HepG2 (cell line): ENCODE results near the gene TGM1. TPM values are rescaled to one million over a fixed set of nuclear protein-coding genes. Genes with fewer than 3 reads are reported as not detected.

Experiments used
- ETV5 ChIP-seq: IDR thresholded peaks from 2 replicates; pipeline ENCODE4 v1.6.1; 2018; ENCODE audit warnings: missing biosample characterization, missing genetic modification reagents, inconsistent platforms, borderline replicate concordance
- GTF2F1 ChIP-seq: fragments of 150-350 bp; IDR thresholded peaks from 2 replicates; pipeline ENCODE4 v1.6.1; 2014; ENCODE audit warnings: low read length
- MEIS2 ChIP-seq: sonication (generic); formaldehyde crosslinking; IDR thresholded peaks from 2 replicates; pipeline ENCODE4 v1.9.0; 2021; ENCODE audit warnings: mild to moderate bottlenecking, missing genetic modification reagents
- RAD51 ChIP-seq: fragments of 450-650 bp; IDR thresholded peaks from 2 replicates; pipeline ENCODE4 v1.6.1; 2016; ENCODE audit warnings: borderline replicate concordance
- RBM22 ChIP-seq: fragments of 200-400 bp; formaldehyde crosslinking; optimal IDR thresholded peaks from 2 replicates; pipeline ENCODE3; 2017; ENCODE audit warnings: mild to moderate bottlenecking, low read length, moderate library complexity
- RFXAP ChIP-seq: sonication (generic); formaldehyde crosslinking; IDR thresholded peaks from 2 replicates; pipeline ENCODE4 v1.4.0; 2020; ENCODE audit warnings: missing genetic modification reagents, borderline replicate concordance
- SCMH1 ChIP-seq: sonication (generic); formaldehyde crosslinking; IDR thresholded peaks from 2 replicates; pipeline ENCODE4 v1.9.0; 2021; ENCODE audit warnings: missing genetic modification reagents, mild to moderate bottlenecking, borderline replicate concordance
- SMAD9 ChIP-seq: sonication (generic); formaldehyde crosslinking; IDR thresholded peaks from 2 replicates; pipeline ENCODE4 v1.5.1; 2020; ENCODE audit warnings: mild to moderate bottlenecking, missing genetic modification reagents
- TGIF2 ChIP-seq: IDR thresholded peaks from 2 replicates; pipeline ENCODE4 v1.6.1; 2016; ENCODE audit warnings: control low read depth, missing compliant biosample characterization
- TRIM24 ChIP-seq: sonication (generic); formaldehyde crosslinking; IDR thresholded peaks from 2 replicates; pipeline ENCODE4 v1.8.0; 2022; ENCODE audit warnings: mild to moderate bottlenecking, missing genetic modification reagents
- ZBTB7B ChIP-seq: sonication (generic); formaldehyde crosslinking; IDR thresholded peaks from 2 replicates; pipeline ENCODE4 v1.4.0; 2020; ENCODE audit warnings: missing genetic modification reagents
- ZFP91 ChIP-seq: sonication (generic); formaldehyde crosslinking; IDR thresholded peaks from 2 replicates; pipeline ENCODE4 v1.9.0; 2022; ENCODE audit warnings: missing genetic modification reagents, mild to moderate bottlenecking, borderline replicate concordance
- ZKSCAN5 ChIP-seq: sonication (generic); formaldehyde crosslinking; IDR thresholded peaks from 2 replicates; pipeline ENCODE4 v1.5.1; 2020; ENCODE audit warnings: mild to moderate bottlenecking, missing genetic modification reagents
- ZNF275 ChIP-seq: sonication (generic); formaldehyde crosslinking; IDR thresholded peaks from 2 replicates; pipeline ENCODE4 v1.8.0; 2022; ENCODE audit warnings: missing genetic modification reagents, mild to moderate bottlenecking, inconsistent platforms, borderline replicate concordance
- ZNF282 ChIP-seq: fragments of 450-650 bp; IDR thresholded peaks from 2 replicates; pipeline ENCODE4 v1.6.1; 2018; ENCODE audit not compliant: partially characterized antibody
- ZNF530 ChIP-seq: sonication (generic); formaldehyde crosslinking; IDR thresholded peaks from 2 replicates; pipeline ENCODE4 v1.5.0; 2020; ENCODE audit warnings: low read depth, mild to moderate bottlenecking, missing genetic modification reagents
- ZNF567 ChIP-seq: sonication (generic); formaldehyde crosslinking; IDR thresholded peaks from 2 replicates; pipeline ENCODE4 v1.8.1; 2023; ENCODE audit warnings: mild to moderate bottlenecking, missing genetic modification reagents, borderline replicate concordance
- ZNF576 ChIP-seq: sonication (generic); formaldehyde crosslinking; IDR thresholded peaks from 2 replicates; pipeline ENCODE4 v1.4.0; 2020; ENCODE audit warnings: mild to moderate bottlenecking, missing genetic modification reagents
- ZNF646 ChIP-seq: sonication (generic); formaldehyde crosslinking; IDR thresholded peaks from 2 replicates; pipeline ENCODE4 v1.9.0; 2021; ENCODE audit warnings: mild to moderate bottlenecking, missing genetic modification reagents
- ZNF724P ChIP-seq: sonication (generic); formaldehyde crosslinking; IDR thresholded peaks from 2 replicates; pipeline ENCODE4 v1.8.0; 2022; ENCODE audit warnings: missing genetic modification reagents, borderline replicate concordance
- polyA plus RNA-seq, 8 experiments: library from polyadenylated mRNA; depleted of rRNA in 3 of 8; stranded (reverse) in 7 of 8; unstranded in 1 of 8; fragments of >200 nt; fragmentation: Illumina TruSeq in 4 of 8; extraction: Trizol in 4 of 8; gene quantifications; 2 replicates each; pipeline versions ENCODE4 v1.2.1 to v1.2.3, GENCODE V29; 2011 to 2016; ENCODE audit warnings: low read depth in 4 of 8, missing spikeins in 1 of 8, mixed read lengths in 1 of 8; ENCODE audit not compliant: insufficient read depth in 1 of 8
- total RNA-seq, 5 experiments: library from RNA; depleted of rRNA; stranded (reverse); fragments of >200 nt; fragmentation: Illumina TruSeq; extraction: Trizol; gene quantifications; 2 replicates each; pipeline ENCODE4 v1.2.3, GENCODE V29; 2016; ENCODE audit warnings: low read depth in 1 of 5

The TGM1 gene
- total and polyA plus RNA-seq, 2 of the 13 experiments (the other 11 are each of a cell fraction or from before 2014, with no cell fraction given) = 3.2 to 10.6 TPM

GRCh38 chr14:24243336-24243836 is 19.6 kb downstream of the TGM1 start (continued):
- 0 out of 2 replicates have a peak, but pooled peaks have one; percentile 1 for TF ChIP-seq RFXAP (CRISPR knock-in tag)
- TF ChIP-seq ZNF567 = no peak
- 0 out of 2 replicates have a peak, but pooled peaks have one; percentile 26 for TF ChIP-seq SMAD9 (CRISPR knock-in tag)
- TF ChIP-seq ZNF275 (CRISPR knock-in tag) = no peak
- 0 out of 2 replicates have a peak, but pooled peaks have one; percentile 46 for TF ChIP-seq ZKSCAN5 (CRISPR knock-in tag)
- peak; percentile 26; the same call in 1 of the 2 replicates for TF ChIP-seq RAD51
- TF ChIP-seq ZBTB7B (CRISPR knock-in tag) = no peak
- TF ChIP-seq ZNF646 (CRISPR knock-in tag) = no peak
- no peak for TF ChIP-seq ZFP91 (CRISPR knock-in tag)
- TF ChIP-seq MEIS2 (CRISPR knock-in tag) = no peak; the same call in 1 of the 2 replicates
- TF ChIP-seq TGIF2 (CRISPR knock-in tag) = no peak
- TF ChIP-seq ZNF576 (CRISPR knock-in tag) = 0 out of 2 replicates have a peak, but pooled peaks have one; percentile 45
- no peak for TF ChIP-seq RBM22
- TF ChIP-seq ZNF530 = no peak
- peak; percentile 36 for TF ChIP-seq ZNF282
- no peak for TF ChIP-seq ZNF724P (CRISPR knock-in tag)
- no peak for TF ChIP-seq TRIM24
- TF ChIP-seq SCMH1 (CRISPR knock-in tag) = no peak
- TF ChIP-seq ETV5 = no peak
- no peak for TF ChIP-seq GTF2F1
